Endothelial cell of coronary artery (primary cell): ENCODE results near the gene SF3B1. TPM values are rescaled to one million over a fixed set of nuclear protein-coding genes. Genes with fewer than 3 reads are reported as not detected.

Experiments
- total RNA-seq: library from RNA; depleted of rRNA; stranded (reverse); fragments of >200 nt; gene quantifications from 2 replicates; pipeline ENCODE4 v1.2.3, GENCODE V29; 2014

Gene SF3B1, protein sequence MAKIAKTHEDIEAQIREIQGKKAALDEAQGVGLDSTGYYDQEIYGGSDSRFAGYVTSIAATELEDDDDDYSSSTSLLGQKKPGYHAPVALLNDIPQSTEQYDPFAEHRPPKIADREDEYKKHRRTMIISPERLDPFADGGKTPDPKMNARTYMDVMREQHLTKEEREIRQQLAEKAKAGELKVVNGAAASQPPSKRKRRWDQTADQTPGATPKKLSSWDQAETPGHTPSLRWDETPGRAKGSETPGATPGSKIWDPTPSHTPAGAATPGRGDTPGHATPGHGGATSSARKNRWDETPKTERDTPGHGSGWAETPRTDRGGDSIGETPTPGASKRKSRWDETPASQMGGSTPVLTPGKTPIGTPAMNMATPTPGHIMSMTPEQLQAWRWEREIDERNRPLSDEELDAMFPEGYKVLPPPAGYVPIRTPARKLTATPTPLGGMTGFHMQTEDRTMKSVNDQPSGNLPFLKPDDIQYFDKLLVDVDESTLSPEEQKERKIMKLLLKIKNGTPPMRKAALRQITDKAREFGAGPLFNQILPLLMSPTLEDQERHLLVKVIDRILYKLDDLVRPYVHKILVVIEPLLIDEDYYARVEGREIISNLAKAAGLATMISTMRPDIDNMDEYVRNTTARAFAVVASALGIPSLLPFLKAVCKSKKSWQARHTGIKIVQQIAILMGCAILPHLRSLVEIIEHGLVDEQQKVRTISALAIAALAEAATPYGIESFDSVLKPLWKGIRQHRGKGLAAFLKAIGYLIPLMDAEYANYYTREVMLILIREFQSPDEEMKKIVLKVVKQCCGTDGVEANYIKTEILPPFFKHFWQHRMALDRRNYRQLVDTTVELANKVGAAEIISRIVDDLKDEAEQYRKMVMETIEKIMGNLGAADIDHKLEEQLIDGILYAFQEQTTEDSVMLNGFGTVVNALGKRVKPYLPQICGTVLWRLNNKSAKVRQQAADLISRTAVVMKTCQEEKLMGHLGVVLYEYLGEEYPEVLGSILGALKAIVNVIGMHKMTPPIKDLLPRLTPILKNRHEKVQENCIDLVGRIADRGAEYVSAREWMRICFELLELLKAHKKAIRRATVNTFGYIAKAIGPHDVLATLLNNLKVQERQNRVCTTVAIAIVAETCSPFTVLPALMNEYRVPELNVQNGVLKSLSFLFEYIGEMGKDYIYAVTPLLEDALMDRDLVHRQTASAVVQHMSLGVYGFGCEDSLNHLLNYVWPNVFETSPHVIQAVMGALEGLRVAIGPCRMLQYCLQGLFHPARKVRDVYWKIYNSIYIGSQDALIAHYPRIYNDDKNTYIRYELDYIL
- total RNA-seq: 160 and 179 TPM in 2 replicates

DNA sequence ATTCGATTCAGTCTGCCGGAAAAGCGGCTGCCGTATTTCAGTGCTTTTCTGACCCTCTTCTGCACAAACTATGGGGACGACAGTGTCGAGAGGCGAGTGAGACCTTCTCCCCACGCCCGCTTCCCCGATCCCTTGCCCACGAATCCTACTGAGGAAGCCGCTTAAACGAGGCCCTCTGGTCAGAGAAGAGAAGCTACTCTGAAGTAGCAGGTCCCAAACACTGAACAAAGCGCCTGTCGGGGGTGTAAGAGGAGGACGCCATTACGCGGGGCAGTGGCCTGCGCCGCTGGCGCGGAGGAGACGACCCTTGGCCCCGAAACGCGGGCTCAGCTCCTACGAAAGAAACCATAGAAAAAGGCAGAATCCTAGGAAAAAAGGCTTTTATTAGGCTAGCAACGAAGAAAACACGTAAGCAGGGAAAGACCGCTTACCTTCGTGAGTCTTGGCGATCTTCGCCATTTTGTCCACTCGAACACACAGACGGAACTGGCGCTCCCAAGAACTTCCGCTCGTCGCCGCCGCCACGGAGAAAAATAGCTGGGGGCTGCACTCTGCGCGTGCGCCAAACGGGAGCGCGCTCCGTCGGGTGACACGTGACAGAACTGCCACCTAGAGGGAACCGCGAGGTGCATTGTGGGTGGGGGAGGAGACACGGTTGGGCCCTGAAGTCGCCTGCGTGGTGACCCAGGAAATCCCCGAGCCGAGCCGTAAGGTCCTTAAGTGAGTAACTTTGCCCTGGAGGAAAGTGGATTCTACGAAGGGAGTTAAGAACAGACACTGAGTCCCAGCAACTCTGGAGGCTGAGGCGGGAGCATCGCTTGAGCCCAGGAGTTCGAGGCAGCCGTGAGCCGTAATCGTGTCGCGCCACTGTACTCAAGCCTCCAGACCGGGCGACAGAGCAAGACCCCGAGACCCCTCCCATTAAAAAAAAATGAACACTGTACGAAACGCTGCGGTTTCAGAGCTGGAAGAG, at the start of gene SF3B1:
TSS of gene SF3B1 (minus strand) at position 488 of the 973 bp plus-strand sequence. CDS start at position 459, 29 bp downstream.

GRCh38 chr2:197453123-197453913, 18.5 kb upstream of the SF3B1 start, which contains the start of gene COQ10B:
TSS of gene COQ10B (plus strand) at chr2:197453552. CDS start at chr2:197453561, 9 bp downstream.

Other genes with a start within 250 kb of the SF3B1 start
- gene ANKRD44, start 124.2 kb downstream of the SF3B1 start, total RNA-seq: 5.6 and 7.6 TPM in 2 replicates
- 22.6 and 27.4 TPM in 2 replicates for gene COQ10B, start 18.5 kb upstream of the SF3B1 start, total RNA-seq
- gene HSPD1, start 64.8 kb upstream of the SF3B1 start, total RNA-seq: 220 and 310 TPM in 2 replicates
- 118 and 149 TPM in 2 replicates for gene HSPE1, start 65.4 kb upstream of the SF3B1 start, total RNA-seq
- 27.3 and 28.8 TPM in 2 replicates for gene MOB4, start 81.0 kb upstream of the SF3B1 start, total RNA-seq
- gene RFTN2, start 240.6 kb upstream of the SF3B1 start, total RNA-seq: 3.8 and 5.1 TPM in 2 replicates